K562 (cell line): ENCODE results near the gene HMGCL. TPM values are rescaled to one million over a fixed set of nuclear protein-coding genes. Genes with fewer than 3 reads are reported as not detected.

Experiments used
- ARNT ChIP-seq, 2 experiments: fragments of 450-650 bp; IDR thresholded peaks; 2 replicates each; pipeline ENCODE4 v1.6.1; 2016; ENCODE audit warnings: mild to moderate bottlenecking in 1 of 2
- GABPB1 ChIP-seq: sonication (generic); formaldehyde crosslinking; IDR thresholded peaks from 2 replicates; pipeline ENCODE4 v1.8.0; 2022; ENCODE audit warnings: mild to moderate bottlenecking, missing genetic modification reagents
- HNRNPLL ChIP-seq: fragments of 200-400 bp; formaldehyde crosslinking; IDR thresholded peaks from 2 replicates; pipeline ENCODE4 v1.6.1; 2017; ENCODE audit warnings: low read length, low read depth, mild to moderate bottlenecking; ENCODE audit not compliant: poor library complexity, severe bottlenecking
- HSF4 ChIP-seq: fragments of 250-450 bp; sonication (Bioruptor Pico); IDR thresholded peaks from 2 replicates; pipeline ENCODE4 v2.1.2; 2022; ENCODE audit warnings: mild to moderate bottlenecking, moderate library complexity, borderline replicate concordance
- NRF1 ChIP-seq, 2 experiments: fragments of 450-650 bp; IDR thresholded peaks in 1 of 2; conservative IDR thresholded peaks in 1 of 2; 2 replicates each; pipeline ENCODE4 v1.6.1; 2014; ENCODE audit warnings: mild to moderate bottlenecking in 2 of 2
- SP1 ChIP-seq: sonication (generic); formaldehyde crosslinking; IDR thresholded peaks from 2 replicates; pipeline ENCODE4 v1.8.1; 2022; ENCODE audit warnings: mild to moderate bottlenecking, missing genetic modification reagents
- ZKSCAN8 ChIP-seq: fragments of 200-800 bp; sonication (Bioruptor generic); IDR thresholded peaks from 2 replicates; pipeline ENCODE4 v1.6.1; 2016; ENCODE audit warnings: missing genetic modification characterization, missing compliant biosample characterization
- ZNF232 ChIP-seq: sonication (generic); formaldehyde crosslinking; IDR thresholded peaks from 2 replicates; pipeline ENCODE4 v1.8.0; 2022; ENCODE audit warnings: mild to moderate bottlenecking, missing genetic modification reagents
- ZNF274 ChIP-seq: IDR thresholded peaks from 2 replicates; pipeline ENCODE4 v1.6.1; 2011; ENCODE audit warnings: low read depth, mild to moderate bottlenecking, low read length, moderate library complexity, borderline replicate concordance
- polyA plus RNA-seq, 8 experiments: library from polyadenylated mRNA; depleted of rRNA in 4 of 8; stranded (reverse) in 5 of 8; unstranded in 3 of 8; fragments of >200 nt; fragmentation: Nextera tagmentation in 2 of 8; fragmentation: Illumina TruSeq in 1 of 8; extraction: Ambion mirVana in 2 of 8; extraction: Trizol in 1 of 8; gene quantifications; 2 replicates each; pipeline versions ENCODE4 v1.2.1 to v1.2.3, GENCODE V29; 2011 to 2014; ENCODE audit warnings: inconsistent platforms in 1 of 8, missing spikeins in 1 of 8
- total RNA-seq, 7 experiments: library from RNA; depleted of rRNA in 6 of 7; stranded (reverse); fragments of >200 nt in 6 of 7; fragmentation: Illumina TruSeq in 2 of 7; extraction: Trizol in 2 of 7; gene quantifications; 2 replicates each; pipeline versions ENCODE4 v1.2.1 to v1.2.3, GENCODE V29; 2011 to 2021; ENCODE audit warnings: low replicate concordance in 1 of 7
- TF ChIP-seq, protein P1 (sequence below), 2 experiments: fragments of 450-650 bp; IDR thresholded peaks; 2 replicates each; pipeline ENCODE4 v1.6.1; 2016; ENCODE audit warnings: mild to moderate bottlenecking in 2 of 2, borderline replicate concordance in 1 of 2, low read depth in 1 of 2, moderate library complexity in 1 of 2
- TF ChIP-seq, protein P2 (sequence below): fragments of 250-450 bp; sonication (Bioruptor Pico); IDR thresholded peaks from 2 replicates; pipeline ENCODE4 v1.5.1; 2021; ENCODE audit warnings: mild to moderate bottlenecking
- TF ChIP-seq, protein P3 (sequence below): fragments of 250-450 bp; sonication (Bioruptor Pico); IDR thresholded peaks from 2 replicates; pipeline ENCODE4 v1.5.0; 2021
- TF ChIP-seq, protein P4 (sequence below): fragments of 450-650 bp; IDR thresholded peaks from 2 replicates; pipeline ENCODE4 v1.6.1; 2017; ENCODE audit warnings: mild to moderate bottlenecking, moderate library complexity

Gene HMGCL
- total and polyA plus RNA-seq, 9 of the 15 experiments (the other 6 are each of a cell fraction or from before 2014, with no cell fraction given), result 18.0 to 82.2 (median 24.2) TPM

DNA sequence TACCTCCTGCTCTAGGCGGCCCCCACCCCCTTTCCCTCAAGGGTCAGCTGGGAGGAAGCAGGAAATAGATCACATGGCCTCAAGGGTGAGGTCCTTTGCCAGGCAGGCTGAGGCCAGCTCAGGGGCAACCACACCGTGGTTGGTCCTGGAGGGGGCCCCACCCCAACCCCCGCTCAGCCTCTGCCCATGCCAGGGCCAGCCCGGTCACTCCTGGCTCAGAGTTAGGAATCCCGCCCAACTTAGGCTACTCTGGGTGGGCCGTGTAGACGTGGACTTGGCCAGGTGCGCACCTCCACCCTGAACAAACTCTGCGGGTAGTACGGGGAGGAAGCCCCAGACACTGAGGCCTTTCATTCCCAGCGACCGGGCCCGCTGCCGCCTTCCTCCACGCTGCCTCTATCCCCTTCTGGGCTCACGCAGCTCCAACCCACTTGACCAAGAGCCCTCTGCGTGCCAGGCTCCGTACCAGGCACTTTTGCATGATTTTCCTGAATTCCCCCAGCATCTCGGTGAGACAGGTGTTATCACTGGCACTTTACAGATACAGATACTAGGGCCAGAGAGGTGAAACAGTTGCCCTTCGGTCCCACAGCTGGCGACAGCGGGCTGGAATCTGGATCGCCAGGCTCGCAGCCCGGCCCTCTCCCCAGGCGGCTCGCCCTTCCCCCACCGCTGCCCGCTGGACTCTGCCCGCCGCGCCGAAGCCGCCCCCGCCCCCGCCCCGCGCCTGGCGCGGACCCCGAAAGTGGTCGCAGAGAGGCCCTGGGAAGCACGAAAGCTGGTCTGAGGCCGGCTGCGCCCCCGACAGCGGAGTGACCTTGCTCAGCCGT, 25.4 kb downstream of the HMGCL start (continued):
- TF ChIP-seq, protein P1, sequence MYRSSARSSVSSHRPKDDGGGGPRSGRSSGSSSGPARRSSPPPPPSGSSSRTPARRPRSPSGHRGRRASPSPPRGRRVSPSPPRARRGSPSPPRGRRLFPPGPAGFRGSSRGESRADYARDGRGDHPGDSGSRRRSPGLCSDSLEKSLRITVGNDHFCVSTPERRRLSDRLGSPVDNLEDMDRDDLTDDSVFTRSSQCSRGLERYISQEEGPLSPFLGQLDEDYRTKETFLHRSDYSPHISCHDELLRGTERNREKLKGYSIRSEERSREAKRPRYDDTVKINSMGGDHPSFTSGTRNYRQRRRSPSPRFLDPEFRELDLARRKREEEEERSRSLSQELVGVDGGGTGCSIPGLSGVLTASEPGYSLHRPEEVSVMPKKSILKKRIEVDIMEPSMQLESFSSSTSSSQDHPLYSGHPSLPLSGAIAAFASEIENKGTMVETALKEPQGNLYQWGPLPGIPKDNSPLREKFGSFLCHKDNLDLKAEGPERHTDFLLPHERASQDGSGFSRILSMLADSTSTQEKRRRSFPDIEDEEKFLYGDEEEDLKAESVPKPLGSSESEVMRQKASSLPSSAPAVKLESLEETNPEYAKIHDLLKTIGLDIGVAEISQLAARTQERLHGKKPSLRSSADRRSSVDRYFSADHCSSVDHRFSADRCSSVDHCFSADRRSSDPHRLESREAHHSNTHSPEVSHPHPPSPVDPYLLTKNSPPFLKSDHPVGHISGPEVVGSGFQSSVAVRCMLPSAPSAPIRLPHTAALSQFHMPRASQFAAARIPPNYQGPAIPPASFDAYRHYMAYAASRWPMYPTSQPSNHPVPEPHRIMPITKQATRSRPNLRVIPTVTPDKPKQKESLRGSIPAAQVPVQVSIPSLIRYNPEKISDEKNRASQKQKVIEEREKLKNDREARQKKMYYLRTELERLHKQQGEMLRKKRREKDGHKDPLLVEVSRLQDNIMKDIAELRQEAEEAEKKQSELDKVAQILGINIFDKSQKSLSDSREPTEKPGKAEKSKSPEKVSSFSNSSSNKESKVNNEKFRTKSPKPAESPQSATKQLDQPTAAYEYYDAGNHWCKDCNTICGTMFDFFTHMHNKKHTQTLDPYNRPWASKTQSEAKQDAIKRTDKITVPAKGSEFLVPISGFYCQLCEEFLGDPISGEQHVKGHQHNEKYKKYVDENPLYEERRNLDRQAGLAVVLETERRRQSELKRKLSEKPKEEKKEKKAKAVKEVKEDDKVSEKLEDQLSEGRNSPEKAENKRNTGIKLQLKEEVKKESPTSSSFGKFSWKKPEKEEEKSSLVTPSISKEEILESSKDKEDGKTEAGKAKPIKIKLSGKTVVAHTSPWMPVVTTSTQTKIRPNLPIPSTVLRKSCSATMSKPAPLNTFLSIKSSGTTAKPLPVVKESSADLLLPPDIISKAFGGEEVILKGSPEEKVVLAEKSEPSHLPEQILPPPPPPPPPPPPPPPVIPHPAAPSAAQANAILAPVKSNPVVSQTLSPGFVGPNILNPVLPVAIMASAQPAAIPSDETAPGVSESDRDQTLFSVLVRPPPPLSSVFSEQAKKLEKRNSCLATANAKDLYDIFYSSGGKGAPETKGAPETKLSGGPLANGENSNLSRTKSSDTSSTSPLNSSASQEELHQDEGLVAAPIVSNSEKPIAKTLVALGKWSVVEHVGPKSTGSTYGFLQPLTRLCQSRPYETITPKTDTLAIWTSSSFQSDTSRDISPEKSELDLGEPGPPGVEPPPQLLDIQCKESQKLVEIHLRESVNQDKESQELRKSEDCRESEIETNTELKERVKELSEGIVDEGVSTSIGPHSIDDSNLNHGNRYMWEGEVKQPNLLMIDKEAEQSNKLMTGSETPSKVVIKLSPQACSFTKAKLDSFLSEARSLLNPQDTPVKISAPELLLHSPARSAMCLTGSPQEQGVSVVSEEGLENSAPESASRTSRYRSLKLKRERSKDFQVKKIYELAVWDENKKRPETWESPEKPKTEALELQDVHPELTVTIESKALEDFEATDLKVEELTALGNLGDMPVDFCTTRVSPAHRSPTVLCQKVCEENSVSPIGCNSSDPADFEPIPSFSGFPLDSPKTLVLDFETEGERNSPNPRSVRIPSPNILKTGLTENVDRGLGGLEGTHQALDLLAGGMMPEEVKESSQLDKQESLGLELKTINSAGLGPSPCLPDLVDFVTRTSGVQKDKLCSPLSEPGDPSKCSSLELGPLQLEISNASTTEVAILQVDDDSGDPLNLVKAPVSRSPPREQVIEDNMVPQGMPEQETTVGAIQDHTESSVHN (IDR thresholded peaks at IDR 0.05; ENCODE audit: borderline replicate concordance in 1 of 2, low read depth in 1 of 2), result 0 out of 4 replicates have a peak, but pooled peaks of 1 of the 2 experiments have one; percentile 36
- TF ChIP-seq HNRNPLL (no peak), GABPB1 (CRISPR knock-in tag) (no peak), ZNF274 (no peak), ZNF232 (CRISPR knock-in tag) (no peak), NRF1 (conservative IDR thresholded peaks at IDR 0.05 in 1 of 2, IDR thresholded peaks at IDR 0.05 in 1 of 2) (peak; percentile 26 to 30; a peak in 1 of 4 replicates), ZKSCAN8 (CRISPR knock-in tag) (no peak), SP1 (no peak; the same call in 1 of the 2 replicates), ARNT (IDR thresholded peaks at IDR 0.05) (no peak), HSF4 (CRISPR knock-in tag) (no peak)
- TF ChIP-seq, protein P2, sequence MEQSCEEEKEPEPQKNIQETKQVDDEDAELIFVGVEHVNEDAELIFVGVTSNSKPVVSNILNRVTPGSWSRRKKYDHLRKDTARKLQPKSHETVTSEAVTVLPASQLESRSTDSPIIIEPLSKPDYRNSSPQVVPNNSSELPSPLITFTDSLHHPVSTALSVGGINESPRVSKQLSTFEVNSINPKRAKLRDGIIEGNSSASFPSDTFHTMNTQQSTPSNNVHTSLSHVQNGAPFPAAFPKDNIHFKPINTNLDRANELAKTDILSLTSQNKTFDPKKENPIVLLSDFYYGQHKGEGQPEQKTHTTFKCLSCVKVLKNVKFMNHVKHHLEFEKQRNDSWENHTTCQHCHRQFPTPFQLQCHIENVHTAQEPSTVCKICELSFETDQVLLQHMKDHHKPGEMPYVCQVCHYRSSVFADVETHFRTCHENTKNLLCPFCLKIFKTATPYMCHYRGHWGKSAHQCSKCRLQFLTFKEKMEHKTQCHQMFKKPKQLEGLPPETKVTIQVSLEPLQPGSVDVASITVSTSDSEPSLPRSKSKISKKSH (CRISPR knock-in tag), result no peak
- TF ChIP-seq, protein P3, sequence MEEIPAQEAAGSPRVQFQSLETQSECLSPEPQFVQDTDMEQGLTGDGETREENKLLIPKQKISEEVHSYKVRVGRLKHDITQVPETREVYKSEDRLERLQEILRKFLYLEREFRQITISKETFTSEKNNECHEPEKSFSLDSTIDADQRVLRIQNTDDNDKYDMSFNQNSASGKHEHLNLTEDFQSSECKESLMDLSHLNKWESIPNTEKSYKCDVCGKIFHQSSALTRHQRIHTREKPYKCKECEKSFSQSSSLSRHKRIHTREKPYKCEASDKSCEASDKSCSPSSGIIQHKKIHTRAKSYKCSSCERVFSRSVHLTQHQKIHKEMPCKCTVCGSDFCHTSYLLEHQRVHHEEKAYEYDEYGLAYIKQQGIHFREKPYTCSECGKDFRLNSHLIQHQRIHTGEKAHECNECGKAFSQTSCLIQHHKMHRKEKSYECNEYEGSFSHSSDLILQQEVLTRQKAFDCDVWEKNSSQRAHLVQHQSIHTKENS (CRISPR knock-in tag), result no peak
- TF ChIP-seq, protein P4, sequence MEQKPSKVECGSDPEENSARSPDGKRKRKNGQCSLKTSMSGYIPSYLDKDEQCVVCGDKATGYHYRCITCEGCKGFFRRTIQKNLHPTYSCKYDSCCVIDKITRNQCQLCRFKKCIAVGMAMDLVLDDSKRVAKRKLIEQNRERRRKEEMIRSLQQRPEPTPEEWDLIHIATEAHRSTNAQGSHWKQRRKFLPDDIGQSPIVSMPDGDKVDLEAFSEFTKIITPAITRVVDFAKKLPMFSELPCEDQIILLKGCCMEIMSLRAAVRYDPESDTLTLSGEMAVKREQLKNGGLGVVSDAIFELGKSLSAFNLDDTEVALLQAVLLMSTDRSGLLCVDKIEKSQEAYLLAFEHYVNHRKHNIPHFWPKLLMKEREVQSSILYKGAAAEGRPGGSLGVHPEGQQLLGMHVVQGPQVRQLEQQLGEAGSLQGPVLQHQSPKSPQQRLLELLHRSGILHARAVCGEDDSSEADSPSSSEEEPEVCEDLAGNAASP, result no peak
